Measurements from ENCODE around the gene ARHGEF38.
"Not testable (repeated sequence)": the region's sequence is repeated elsewhere in the genome, so short reads cannot be mapped to it uniquely, and the experiment has no call there.

ARHGEF38 gene

DNA sequence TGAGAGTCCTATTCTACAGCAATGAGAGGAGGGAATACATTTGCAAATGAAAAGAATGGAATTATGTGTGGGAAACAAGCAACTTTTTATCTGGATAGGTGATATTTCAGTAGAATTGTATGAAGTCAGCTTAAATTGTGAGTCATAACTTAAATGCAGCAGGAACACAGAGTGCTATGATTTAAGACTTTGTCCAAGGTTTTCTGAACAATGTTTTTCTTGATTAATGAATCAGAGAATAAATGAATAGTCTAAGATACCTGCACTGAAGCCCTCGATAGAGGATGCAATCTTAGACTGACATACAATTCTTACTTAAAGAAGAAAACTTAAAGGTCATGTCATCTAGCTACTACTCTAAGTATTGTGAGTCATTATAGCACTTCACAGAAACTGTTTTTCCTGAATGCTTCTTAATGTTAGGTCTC, 8.0 kb downstream of the ARHGEF38 start:
- DNase-seq (ENCODE audit: low read depth in 2 of 2): no peak

DNA sequence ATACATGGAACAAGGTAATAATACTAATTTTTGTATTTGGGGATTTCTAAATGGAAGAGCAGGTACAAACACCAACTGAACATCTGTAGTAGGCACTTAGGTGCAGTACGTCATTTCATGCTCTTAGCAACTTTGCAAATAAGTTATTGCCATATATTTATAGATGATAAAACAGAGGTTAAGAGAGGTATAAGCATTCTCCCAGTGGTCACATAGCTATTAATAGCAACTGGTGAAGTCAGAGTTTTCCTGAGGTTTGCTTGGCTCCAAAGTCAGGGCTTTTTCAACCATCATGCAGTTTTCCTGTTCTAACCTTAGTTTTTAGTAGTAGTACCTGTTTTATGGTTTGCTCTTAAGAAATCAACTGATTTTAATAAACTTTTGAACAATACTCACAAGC, 10.9 kb downstream of the ARHGEF38 start:
- no peak for DNase-seq (ENCODE audit: low read depth in 2 of 2)

DNA sequence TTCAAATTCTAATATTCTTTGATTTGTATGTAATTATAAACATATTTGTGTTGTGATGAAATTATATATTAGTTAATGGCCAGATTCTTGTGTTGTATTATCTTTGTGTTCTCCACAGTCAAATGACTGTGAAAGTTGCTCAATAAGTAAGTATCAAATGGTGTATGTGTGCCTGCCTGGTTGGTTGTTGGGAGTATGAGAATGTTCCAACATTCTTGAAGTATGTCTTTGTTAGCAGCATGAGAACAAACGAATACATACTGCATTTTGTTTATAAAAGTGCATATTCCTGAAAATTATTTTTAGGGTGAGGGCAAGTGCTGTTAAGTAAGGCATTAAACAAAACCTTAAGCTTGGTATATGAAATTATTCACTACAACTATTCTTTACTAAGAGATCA, 16.2 kb downstream of the ARHGEF38 start:
- no peak for DNase-seq (ENCODE audit: low read depth in 2 of 2)

DNA sequence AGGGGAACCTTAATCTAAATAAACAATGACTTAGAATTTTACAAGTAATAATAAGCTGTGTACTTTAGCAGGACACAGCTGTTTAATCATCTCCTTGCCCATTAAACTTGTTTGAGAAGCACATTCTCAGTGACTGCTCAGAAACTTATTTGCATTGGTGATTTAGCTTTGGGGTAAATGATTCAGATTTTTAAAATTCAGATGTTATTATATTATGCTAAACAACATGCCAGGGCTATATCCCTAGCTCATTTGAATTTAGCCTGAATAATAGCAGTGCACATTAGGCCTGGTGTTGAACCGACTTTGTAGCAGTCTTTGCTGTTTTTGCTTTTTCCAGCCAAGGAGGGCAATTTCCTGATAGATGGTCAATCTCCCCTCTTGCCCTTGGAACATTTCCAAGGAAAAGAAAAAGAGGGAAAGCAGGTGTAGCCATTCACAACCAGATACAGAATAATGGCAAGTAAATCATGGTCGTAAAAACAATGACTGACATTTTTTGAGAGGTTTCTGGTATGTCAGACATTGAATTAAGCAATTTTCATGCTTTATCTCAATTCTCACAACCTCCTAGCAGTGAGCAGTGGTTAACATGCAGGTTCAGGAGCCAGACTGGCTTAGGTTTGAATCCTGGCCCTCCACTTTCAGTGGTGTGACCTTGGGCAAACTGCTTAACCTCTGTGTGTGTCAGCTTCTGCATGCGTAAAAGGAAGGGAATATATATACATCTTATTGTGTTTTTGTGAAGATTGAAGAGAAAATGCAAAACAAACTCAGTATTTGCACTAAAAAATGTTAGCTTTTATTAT, 16.8 kb downstream of the ARHGEF38 start:
- no peak for DNase-seq (ENCODE audit: low read depth in 2 of 2)

DNA sequence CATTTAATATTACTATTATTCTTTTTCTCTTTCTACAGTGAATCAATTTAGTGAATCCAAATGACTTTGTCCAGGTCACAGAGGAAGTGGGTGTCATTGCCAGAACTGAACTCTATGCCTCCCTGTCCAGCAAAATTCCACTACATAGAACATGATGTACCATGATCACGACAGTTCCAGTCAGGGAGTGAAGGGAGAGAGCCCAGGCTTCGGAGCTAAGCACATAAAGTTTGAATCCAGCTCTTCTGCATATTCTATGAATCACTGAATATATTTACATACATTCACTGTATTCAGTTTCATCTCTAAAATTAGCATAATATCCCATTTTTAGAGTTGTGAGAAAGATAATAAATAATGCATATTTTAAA, 17.4 kb downstream of the ARHGEF38 start:
- DNase-seq (ENCODE audit: low read depth in 2 of 2): no peak

DNA sequence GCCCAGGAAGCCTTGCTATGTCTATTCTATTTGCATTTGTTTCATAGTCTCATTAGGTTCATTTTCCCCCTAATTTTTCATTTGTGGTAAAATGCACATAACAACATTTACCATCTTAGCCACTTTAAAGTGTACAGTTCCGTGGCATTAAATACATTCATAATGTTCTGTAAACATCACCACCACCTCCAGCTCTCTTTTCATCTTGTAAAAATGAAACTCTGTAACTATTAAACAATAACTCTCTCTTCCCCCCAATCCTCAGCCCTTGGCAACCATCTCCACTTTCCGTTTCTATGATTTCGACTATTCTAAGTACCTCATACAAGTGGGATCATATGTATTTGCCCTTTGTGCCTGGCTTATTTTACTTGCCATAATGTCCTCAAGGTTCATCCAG, 19.9 kb downstream of the ARHGEF38 start:
- no peak for DNase-seq (ENCODE audit: low read depth in 2 of 2)

DNA sequence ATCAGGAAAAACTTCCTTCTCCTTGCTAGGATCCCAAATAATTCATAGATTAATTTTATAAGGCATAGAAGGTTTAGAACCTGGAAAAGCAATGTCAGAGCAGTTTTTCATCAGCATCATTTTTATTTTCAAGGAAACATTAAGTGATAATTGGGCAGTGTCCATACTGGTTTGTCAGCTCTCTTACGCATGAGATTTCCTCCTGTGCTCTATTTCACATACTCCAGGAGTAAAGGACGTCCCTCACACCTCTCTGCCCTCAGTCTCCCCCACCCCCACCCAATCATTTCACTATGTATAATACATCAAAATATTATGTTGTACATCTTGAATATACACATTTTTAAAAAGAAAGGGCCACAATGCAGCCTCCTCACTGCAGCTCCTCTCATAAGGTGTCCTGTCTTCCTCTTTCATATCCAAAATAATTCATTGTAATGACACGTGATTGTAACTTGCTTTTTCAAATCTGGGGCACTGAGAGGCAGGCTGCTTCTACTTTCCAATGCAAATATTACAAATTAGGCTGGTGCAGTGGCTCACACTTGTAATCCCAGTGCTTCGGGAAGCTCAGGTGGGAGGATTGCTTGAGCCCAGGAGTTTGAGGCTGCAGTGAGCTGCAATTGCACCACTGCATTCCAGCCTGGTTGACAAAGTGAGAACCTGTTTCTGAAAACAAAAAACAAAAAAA, 34.4 kb downstream of the ARHGEF38 start:
- DNase-seq (ENCODE audit: low read depth in 2 of 2): no peak

DNA sequence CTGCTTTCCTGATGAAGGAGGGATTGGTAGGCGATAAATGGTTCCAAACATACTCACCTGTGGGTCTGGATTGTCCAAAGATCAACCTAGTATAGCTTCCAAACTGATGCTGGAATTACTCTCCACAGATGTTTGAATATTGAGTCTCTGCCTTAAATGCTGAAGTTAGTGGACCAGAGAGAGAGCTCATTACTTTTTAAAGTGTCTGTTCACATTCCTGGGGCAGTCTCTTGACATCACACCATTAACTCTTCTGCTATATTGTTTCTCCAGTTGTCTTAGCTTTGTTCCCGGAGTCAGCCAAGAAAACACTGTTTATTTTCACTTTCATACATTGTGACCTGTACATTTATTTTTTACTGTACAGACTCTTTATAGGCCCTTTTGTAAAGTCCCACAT, 35.4 kb downstream of the ARHGEF38 start:
- DNase-seq (ENCODE audit: low read depth in 2 of 2): no peak

DNA sequence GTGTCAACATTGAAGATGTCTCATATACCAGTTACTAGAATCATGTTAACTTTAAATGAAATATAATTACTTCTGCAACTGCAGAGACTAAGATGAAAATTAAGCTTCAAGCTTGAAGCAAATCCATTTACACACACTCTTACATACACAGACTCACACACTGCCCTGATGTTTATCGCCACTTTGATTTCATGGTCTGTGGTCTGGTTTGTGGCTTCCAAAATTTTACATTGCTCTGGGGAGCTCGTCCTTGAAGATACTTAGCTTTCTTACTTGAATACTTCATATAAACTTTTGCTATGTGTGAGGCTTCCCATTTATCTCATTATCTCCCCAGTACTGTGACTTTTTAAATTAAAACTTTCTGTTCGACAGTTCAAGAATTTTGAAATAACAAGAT, 35.8 kb downstream of the ARHGEF38 start:
- no peak for DNase-seq (ENCODE audit: low read depth in 2 of 2)

DNA sequence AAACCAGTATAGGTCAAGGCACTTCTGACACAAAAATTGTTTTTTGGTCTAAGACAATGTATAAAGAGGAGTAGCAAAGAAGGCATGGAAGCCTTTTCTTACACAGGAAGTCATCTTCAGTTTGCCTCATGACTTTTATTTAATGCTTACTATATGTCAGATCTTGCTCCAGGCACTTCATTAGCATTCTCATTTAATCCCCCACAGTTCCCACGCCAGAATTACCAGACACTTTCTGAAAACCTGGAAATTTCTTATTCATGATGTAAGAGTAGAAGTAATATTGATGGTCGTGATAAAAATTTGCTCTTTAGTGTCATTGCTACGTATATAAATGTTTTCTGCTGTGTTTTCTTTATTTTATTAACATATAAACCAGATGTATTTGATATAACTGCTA, 39.2 kb downstream of the ARHGEF38 start:
- DNase-seq (ENCODE audit: low read depth in 2 of 2): no peak

DNA sequence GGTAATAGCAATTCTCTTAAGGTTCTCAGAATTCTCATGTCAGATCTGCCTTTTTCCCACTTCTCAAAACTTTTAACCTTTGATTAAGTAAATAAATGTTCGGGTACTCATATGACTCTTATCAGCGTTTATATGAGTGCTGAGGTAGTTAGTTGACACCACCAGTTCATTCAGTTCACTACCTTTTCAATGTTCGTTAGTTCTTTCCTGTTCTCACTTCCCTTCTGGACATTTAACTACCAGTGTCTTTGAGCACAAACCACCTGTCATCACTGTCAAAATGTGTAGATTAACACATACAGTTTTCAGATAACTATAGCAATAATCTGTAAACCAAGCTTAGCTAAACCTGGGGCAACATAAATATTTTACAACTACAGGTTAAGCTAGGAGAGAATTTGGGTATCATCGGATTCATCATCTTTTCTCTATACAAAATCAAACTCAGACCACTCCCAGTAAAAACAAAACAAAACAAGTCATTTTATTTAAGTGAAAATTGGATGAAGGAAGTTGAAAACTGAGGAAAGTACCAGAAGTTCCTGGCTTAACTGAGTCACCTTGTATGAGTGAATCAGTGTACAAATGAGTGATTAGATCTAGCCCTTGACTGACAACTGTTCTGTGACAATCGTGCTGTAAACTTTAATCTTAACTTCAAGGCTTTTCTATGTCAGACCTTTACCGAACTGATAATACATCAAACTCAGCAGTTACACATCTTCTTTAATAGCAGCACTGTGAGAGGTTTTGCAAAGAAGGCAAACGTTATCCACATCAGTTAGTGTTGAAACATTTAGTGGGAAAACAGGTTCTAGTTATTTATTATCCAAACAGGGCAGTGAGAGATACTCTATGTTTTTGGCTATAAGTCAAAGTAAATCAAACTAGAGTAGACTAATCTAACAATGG, 41.9 kb downstream of the ARHGEF38 start:
- no peak for DNase-seq (ENCODE audit: low read depth in 2 of 2)

DNA sequence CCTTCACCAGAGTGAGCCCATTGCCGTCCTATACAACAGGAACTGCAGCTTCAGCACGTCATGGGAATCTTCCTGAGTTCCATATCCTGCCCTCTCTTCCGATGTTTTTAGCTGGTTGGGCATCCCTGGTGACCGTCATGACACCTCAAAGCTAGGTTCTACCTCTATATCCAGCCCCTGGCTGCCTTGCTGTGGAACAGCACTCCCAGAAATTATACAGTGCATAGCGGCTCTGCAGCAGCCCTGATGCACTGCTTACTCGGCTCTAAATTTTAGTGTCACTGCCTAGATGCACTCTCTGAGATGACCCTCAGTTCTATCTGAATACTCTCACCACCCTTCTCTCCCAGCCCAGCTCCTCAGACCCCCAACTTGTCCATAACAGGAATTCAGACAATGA, 44.3 kb downstream of the ARHGEF38 start:
- no peak for DNase-seq (ENCODE audit: low read depth in 2 of 2)

DNA sequence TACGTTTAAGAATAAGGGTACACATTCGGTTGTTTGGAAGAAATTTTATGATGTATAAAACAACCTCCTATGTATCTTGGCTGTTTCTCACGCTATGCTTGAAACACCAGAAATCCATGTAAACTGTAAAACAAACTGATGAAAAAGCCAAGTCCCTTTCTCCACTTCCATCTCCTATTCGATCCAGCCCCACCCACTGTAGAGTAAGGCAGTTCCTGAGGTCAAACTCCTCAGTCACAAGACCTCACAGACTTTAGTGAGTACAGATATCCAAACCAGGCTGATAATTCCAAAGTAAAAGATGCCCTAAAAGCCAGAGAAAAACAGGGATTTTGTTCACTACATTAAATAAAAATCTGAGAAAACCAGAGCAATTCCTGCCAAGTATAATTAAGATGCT, 45.6 kb downstream of the ARHGEF38 start:
- no peak for DNase-seq (ENCODE audit: low read depth in 2 of 2)

DNA sequence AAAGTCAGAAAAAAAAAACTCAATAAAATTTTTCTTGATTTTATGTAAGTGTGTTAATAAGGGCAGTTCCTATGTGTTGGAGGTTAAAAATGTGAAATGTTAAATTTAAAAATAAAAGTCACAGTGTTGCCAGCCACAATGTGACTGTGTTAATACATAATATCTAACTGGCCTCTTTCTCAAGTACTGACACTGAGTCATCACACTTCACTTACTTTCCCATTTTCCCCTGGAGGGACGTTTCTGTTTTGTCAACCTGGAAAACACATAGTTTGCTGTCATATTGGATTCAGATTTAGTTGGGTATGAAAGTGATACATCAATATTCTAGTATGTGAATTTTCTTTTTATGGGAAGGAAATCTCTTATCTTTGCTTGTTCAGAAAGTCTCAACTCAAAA, 46.4 kb downstream of the ARHGEF38 start:
- DNase-seq (ENCODE audit: low read depth in 2 of 2): no peak

DNA sequence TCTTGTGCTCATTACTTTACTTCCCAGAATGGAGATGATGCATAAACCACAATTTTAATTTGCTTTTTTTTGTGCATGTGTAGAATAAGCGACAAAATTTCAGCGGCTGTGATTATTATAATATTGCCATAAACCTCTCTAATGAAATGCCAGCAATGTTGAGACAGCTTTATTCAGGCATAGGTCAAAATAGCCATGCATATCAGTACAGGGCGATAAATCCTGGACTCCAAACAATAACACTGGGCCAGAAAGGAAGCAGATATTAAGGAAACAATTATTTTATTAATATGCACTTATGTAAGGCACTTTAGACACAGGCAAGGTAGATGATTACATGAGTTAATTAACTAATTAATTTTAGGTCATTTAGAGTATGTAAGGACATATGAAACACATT, 47.1 kb downstream of the ARHGEF38 start:
- DNase-seq (ENCODE audit: low read depth in 2 of 2): no peak

DNA sequence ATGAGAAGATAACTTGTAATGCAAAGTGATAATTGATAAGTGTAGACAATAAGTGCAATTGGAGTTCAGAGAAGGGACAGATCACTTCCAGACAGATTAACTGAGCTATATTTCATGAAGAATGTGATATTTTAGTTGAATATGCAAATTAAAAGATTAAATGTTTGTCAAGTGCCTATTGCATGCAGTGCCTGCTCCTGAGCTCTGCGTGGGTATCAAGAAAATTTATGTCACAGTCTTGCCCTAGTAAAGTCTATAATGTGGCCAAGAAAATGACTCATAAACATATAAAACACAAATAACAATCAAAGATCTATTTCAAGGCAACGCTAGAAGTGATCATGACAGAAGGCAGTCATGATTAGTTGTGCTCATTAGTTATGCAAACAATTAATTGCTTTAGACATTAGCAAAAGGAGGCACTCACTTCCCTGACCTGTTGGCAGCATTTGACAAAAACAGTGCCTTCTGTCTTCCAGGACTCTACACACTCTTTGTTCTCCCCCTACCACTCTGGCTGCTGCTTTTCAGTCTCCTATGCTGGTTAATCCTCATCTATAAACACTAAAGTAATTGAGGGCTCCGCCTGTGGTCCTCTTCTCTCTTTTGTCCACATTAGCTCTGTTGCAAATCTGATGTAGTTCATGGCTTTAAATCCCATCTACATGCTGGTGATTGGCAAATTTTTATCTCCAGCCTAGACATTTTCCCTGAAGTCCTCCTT, 47.7 kb downstream of the ARHGEF38 start:
- no peak for DNase-seq (ENCODE audit: low read depth in 2 of 2)

DNA sequence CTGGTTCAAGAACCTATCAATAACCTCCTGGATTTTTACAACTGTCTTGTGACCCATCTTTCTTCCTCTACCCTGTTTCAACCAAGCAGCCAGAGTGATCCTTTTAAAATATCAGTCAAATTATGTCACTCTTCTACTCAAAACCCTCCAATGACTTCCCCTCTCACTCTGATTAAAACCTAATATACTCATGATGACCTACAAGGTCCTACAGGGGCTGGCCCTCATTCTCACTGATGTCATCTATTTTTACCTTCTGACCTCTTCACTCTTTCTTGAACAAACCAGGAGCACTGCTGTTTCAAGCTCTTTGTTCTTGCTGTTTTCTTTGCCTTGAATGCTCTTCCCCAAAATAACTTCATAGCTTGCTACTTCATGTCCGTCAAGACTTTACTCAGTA, 48.5 kb downstream of the ARHGEF38 start:
- DNase-seq (ENCODE audit: low read depth in 2 of 2): no peak

DNA sequence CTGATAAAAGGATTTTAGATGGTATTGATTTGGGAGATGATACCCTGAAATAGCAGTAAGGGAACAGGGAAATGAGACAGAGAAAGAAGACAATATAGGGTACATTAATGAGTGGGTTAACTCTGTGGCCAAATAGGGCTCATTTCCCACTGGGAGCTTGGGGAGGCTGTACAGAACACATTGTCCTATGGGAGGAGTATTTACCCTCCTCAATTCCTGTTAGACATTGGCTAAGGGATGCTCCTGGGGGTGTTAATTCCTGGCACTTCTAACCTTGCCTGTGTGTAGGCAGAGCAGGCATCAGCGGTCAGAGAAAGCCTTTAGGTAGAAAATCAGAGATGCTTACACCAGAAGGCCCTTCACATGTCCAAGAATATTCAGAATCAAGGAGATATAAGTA, 49.0 kb downstream of the ARHGEF38 start:
- no peak for DNase-seq (ENCODE audit: low read depth in 2 of 2)

DNA sequence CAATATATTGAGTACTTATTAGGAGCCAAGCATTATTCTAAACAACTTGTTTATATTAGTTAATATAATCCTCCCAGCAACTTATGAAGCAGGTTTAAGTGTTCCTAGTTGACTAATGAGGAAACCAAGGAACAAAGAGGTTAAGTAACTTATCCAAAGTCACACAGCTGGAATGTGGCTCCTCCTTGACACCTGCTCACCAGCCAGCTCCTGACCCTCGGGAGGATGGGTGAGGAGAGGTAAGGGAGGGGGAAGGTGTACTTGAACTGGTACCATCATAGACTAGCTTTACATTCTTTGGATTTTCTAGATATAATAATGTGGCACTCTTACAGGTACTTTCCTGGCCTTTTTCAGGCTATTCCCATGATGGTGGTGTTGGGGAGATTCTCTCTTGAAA, 50.7 kb downstream of the ARHGEF38 start:
- no peak for DNase-seq (ENCODE audit: low read depth in 2 of 2)

DNA sequence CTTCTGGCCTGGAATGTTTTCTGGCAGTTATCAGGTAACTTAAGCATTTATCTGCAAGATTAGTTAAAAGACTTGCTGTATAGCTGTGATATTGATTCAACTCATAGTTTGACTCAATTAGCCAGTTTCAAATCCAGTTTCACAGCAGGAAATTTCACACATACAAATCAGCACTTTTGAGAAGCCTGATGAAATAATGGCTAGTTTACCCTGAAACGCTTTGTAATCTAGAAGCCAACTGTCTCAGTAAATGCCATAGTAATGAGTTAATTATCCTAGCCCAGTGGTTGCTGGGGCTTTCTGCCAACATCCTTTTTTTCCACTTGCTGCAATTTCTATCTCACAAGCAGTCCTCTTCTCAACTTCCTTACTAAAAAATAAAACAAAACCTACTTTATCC, 53.1 kb downstream of the ARHGEF38 start:
- DNase-seq (ENCODE audit: low read depth in 2 of 2): no peak

DNA sequence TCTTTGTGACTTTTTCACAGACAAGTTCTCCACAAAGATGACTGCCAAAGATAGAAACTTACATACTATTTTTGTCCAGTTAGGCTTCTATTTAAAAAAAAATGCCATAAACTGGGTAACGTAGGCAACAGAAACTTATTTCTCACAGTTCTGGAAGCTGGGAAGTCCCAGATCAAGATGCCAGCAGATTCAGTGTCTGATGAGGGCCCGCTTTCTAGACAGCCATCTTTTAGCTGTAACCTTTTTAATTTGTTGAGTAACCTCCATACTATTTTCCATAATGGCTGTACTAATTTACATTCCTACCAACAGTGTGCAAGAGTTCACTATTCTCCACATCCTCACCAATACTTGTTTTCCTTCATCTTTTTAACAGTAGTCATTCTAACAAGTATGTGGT, 55.5 kb downstream of the ARHGEF38 start:
- DNase-seq (ENCODE audit: low read depth in 2 of 2): no peak

DNA sequence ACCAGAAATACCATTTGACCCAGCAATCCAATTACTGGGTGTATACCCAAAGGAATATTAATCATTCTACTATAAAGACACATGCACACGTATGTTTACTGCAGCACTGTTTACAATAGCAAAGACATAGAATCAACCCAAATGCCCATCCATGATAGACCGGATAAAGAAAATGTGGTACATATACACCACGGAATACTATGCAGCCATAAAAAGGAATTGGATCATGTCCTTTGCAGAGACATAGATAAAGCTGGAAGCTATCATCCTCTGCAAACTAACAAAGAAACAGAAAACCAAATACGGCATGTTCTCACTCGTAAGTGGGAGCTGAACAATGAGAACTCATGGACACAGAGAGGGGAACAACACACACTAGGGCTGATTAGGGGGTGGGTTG, 57.4 kb downstream of the ARHGEF38 start:
- DNase-seq (ENCODE audit: low read depth in 2 of 2): not testable (repeated sequence)
